Measurements from ENCODE around the gene TTC23L.

TTC23L gene

GRCh38 chr5:34924462-34924765 is 85.5 kb downstream of the TTC23L start:
- no peak for DNase-seq

GRCh38 chr5:34926318-34926888 is 87.4 kb downstream of the TTC23L start:
- DNase-seq = no peak

GRCh38 chr5:34927785-34928184 is 88.8 kb downstream of the TTC23L start:
- no peak for DNase-seq

GRCh38 chr5:34928267-34928666 is 89.3 kb downstream of the TTC23L start:
- DNase-seq = no peak

GRCh38 chr5:34929134-34929719 is 90.3 kb downstream of the TTC23L start, which contains the start of gene DNAJC21:
TSS of gene DNAJC21 (plus strand) at chr5:34929559. CDS start at chr5:34929820, 261 bp downstream.
- peak; percentile 90 for DNase-seq

- peak; percentile 46 for DNase-seq
These were observed 90.9 kb downstream of the TTC23L start for GRCh38 chr5:34929720-34930461.

GRCh38 chr5:34930462-34930844 is 91.5 kb downstream of the TTC23L start:
- no peak for DNase-seq

- no peak for DNase-seq
These were observed 91.9 kb downstream of the TTC23L start for GRCh38 chr5:34930870-34931269.

- no peak for DNase-seq
These were observed 94.0 kb downstream of the TTC23L start for GRCh38 chr5:34932947-34933346.

GRCh38 chr5:34941936-34942335 is 103.0 kb downstream of the TTC23L start:
- no peak for DNase-seq

- DNase-seq = no peak
These were observed 105.1 kb downstream of the TTC23L start for GRCh38 chr5:34944044-34944443.

- no peak for DNase-seq
These were observed 105.6 kb downstream of the TTC23L start for GRCh38 chr5:34944460-34945047.

All from NCI-H2029 treated with DMSO at 0.1 percent for 48 hours (cell line).